ENCODE measurements around the gene PLA2G2C.
"Not testable (repeated sequence)": the region's sequence is repeated elsewhere in the genome, so short reads cannot be mapped to it uniquely, and the experiment has no call there.

Gene PLA2G2C

DNA sequence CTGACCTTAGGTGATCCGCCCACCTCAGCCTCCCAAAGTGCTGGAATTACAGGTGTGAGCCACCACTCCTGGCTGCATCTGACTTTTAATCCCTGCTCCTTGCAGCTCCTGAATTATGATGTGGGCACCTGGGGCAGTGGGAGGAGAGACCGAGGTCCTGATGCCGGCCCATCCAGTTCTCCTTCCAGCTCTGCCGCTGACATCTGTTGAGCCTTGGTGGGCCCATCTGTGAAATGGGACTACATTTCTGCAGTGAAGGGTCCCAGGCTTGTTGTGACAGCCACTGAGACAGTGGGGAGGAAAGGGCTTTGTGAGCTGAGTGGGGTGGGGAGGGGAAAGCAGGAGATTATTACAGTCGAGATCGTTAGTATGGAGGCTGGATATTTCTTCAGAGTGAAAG lies 35.3 kb downstream of the PLA2G2C start:
- no peak for DNase-seq

DNA sequence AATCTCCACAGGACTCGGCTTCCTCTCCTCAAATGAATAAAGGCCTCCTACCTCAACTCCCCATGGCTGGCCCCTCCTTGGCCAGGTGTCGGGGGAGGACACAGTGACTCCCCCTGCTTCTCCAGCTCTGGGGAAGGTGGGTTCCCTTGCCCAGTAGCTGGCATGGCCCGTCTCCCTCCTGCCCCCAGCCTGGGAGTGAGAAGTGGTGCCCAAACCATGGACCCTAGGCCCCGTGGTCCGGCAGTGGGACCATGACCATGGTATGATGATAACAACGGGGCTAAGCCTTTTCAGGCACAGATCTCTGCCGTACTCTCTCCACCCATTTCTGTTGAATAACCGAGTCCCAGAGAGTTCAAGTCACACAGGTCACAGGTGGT lies 36.0 kb downstream of the PLA2G2C start:
- DNase-seq: no peak

DNA sequence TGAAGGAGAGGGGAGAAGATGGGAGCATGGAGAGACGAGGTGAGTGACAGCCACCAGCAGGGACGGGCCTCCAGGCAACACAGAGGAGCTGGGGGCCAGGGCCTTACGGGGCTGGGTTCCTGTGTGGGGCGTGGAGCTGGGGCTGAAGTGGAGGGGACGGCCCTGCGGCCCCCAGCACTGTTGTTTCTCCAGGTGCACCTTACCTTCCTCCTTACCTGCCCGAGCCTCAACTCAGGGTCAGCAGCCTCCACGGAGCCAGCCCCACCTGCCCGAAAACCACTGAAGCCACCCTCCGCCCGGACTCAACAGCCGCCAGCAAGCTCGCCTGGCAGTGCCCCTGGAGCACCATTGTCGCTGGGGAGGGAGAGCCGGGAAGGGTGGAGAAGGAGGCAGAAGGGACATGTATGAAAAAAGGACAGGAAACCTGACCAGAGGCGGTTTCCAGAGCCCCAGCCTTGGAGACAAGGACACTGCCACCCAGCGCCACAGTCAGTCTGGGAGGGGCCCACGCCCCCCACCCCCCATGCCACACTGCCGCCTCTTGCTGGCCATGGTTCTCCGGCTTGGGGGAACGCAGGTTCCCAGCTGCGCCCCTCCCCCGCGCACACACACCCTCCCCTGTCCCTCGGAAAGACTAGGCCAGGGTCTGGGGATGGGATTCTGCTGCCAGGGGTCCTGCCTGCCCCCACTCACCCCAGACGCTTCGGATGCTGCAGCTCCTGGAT lies 36.6 kb downstream of the PLA2G2C start:
- DNase-seq: no peak

DNA sequence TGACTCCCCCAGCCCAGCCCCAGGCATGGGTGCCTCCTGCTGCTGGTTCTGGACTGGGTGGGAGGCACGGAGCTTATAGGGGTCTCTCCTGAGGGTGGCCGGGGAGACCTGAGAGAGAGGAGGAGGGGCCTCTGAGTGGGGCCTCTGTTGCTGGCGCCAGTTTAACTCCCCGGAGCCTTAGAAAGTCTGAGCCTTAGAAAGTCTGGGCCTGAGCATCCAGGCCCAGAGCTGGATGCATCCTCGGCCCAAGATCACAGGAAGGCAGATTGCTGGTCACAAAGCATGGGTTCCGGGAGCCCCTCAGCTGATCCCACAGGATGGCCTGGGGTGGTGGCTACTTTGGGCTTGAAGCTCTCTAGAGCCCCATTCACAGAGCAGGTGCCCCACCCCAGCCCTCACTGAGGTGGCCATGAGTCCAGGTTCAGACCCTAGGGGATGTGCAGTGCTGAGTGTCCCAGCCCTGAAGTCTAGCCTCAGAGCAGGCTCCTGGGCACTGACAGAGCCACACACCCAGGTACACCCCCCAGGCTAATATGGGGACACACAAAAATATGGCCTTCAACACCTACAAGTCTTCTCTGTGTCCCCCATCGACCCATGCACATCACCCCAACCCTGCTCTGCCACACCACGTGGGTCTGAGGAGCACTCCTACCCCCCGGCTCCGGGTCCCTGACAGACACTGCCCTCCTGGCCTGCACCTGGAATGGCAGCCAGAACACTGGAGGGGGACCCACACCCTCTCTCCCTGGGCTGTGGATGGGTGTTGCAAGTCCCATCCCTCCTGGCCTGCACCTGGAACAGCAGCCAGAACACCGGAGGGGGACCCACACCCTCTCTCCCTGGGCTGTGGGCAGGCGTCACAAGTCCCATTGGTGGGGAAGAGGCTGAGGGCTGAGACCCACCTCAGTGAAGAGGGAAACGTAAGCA lies 37.5 kb downstream of the PLA2G2C start:
- no peak for DNase-seq

DNA sequence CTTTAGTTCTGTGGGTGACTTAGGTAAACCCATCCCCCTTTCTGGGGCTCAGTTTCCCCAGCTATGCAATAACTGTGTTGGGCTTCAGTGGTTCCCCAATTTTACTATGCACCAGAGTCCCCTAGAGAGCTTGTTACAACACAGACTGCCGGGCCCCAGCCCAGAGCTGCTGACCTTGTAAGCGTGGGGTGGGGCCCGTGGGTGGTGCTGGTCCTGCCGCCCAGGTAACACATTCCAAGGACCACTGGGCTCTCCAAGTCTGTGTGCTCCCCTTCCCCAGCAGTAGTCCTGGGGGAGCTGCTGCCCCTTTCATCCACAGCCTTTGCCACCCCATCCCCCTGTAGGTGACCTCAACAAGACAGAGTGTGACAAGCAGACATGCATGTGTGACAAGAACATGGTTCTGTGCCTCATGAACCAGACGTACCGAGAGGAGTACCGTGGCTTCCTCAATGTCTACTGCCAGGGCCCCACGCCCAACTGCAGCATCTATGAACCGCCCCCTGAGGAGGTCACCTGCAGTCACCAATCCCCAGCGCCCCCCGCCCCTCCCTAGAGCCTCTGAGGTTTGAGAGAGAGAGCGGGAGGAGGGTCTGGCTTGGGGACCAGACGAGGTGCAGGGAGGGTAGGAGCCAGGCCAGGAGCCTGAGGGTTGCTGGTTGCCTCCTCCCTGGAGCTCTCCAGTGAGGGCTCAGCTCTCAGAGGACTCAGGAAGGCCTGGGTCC lies 38.3 kb downstream of the PLA2G2C start:
- no peak for DNase-seq

DNA sequence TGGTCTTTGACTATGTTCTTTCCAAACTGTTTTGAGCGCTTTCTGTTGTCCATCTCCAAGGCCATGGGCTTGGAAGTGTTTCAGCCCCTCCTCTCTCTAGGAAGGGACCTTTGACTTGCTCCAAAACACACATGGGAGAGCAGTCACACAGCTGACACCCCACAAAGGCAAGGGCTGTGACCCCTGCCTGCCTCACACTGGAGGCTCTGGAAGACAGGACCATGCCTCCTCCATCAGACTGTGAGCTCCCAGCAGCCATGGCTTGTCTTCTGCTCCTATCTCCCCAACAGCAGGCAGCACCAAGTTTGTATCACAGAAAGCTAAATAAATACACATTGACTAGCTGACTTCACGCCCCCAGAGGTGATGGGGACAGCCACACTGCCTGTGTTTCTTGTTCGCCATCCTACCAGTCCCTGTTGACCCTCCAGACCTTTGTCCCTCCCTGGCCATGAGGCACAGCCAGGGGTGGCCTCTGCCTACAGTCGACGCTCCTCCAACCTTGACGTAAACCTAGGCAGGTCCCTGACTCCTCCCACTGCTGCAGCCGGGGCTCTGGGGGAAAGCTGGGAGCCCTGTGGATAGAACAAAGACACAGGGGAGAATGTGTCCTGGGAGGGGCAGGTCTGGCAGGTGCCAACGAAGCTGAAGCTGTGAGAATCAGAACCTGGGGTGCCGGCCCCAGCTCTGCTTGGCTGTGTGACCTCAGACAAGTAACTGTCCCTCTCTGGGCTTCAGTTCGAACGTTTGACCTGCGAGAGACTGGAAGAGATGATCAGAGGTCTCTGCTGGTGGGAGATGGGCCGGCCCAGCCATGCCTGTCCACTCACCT lies 42.4 kb downstream of the PLA2G2C start:
- no peak for DNase-seq

DNA sequence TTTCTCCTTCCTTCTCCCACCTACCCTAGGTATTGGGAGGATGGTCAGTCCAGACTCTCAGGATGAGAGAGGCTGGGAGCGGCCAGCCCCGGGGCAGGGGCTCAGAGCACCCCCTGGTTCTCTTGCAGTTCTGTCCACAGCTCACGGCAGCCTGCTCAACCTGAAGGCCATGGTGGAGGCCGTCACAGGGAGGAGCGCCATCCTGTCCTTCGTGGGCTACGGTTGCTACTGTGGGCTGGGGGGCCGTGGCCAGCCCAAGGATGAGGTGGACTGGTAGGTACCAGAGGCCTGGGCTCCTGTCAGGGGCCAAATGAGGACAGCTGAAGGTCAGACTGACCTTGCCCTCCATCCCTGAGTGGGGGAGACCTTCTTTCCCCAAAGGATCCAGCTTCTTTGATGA lies 43.0 kb downstream of the PLA2G2C start:
- DNase-seq: no peak

DNA sequence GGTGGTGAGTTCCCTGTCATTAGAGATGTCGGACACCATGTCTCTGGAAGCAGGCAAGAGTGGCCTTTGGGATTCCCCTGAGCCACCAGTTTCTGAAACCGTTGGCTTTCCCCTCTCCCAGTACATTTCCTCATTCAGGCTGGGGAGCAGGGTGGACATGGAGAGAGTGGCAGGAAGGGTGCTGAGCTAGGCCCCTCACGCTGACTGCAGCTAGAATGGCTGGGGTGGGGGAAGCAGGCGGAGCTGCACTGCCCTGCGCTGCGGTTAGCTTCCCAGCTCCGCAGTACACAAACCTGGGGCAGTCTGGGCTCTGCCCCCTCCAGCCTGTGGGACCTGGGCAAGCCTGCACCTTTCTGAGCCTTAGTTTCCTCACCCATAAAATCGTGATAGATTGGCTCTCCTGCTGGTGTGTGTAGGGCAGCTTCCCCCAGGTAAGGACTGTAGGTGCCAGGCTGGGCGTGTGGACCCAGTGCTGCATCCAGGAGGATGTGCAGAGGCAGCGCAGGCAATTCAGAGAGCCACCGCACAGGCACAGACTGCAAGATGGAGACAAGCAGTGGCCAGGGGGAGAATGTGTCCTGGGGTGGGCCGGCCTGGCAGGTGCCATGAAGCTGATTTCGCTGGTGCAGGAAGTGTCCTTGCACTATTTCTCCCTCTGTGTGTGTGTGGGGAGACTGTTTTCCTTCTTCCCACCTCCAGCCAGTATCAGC lies 44.2 kb downstream of the PLA2G2C start:
- no peak for DNase-seq

DNA sequence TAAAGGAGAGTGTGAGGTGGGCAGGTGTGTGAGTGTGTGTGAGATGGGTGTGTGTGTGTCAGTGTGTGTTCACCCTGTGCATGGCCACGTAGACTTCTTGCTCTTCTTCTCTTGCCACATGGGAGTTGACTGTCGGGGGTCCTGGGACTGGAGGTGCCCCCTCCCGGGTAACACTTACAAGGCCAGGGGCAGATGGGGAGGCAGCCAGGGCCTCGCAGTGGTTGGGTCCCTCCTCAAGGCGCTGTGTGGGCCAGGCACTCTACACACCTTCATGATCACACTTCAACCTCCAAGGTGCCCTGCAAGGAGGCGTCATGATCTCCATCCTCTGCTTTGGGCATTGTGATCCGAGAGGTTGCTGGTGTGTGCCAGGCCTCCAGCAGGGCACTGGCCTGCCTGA lies 44.9 kb downstream of the PLA2G2C start:
- DNase-seq: no peak

DNA sequence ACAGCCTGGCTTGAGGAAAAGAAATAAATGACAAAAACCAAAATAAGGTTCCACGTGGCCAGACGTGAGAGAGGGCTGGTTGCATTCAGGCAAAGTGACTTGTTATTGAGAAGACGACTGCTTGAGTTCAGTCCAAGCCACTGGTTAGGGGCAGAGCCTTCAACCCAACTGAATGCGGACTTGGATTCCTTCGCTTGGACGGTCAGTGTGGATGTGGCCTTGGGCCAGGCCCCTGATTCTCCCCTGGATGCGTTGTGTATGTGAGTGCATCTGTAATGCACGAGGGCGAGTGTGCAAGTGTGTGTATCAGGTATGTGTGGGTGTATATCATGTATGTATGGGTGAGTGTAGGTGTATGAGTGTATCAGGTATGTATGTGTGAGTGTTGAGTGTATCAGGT lies 45.3 kb downstream of the PLA2G2C start:
- DNase-seq: no peak

DNA sequence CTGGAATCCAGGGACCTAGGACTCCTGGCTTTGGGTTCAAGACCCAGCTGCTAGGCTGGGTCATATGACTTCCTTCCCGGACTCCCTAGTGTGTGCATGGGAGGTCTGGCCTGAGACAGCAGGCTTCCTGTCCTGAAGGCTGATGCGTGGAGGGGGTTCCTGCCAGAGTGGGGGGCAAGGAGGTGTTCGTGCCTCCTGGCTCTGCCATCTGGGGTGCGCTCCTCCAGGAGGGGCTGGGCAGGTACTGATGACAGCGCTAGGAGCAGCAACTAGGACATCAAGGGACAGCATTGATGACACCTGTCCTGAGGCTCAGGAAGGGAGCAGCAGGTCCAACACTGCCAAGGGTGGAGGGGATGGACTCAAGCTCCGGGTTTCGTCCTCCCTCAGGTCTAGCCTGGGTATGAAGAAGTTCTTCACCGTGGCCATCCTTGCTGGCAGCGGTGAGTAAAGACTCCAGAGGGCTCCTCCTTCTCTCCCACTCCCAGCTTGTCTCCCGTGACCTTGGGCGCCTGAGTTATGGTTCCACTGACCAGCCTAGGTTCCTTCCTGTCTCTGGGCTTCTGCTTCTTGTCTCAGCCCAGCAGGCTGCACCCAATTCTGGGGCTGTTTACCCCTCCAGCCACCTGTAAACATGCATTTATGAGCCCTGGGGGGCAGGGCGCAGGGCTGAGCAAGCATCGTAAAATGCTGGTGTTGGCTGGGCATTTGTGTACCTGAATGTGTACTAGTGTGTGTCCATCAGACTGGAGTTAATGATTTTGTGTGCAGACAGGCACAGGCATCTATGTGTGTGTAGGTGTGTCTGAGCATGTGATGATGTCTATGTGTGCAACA lies 46.3 kb downstream of the PLA2G2C start:
- no peak for DNase-seq

DNA sequence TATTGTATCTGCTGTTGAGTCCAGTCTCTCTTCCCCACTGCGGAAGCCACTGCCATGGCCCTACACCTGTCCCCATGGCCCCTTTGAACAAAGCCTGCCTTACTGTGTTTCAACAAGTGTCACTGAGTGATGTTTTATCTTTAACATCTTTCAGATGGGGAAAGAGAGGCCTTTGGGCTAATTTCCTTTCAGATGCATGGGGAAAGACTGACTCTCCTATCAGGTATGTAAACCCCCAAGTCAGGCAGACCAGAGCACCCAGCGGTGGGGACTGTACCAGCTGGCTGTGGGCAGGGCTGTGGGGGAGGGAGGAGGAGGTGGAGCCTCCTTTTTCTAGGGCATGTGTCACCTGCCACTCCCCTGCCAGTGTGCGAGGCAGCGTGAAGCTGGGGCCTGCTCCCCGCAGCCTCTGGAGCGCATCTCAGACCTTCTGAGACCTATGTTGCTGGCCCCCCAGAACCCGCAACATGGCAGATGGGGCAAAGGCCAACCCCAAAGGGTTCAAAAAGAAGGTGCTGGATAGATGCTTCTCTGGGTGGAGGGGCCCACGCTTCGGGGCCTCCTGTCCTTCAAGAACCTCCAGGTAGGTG lies 47.3 kb downstream of the PLA2G2C start, which contains the start of gene PLA2G2F:
Gene PLA2G2F (plus strand): TSS at position 363 of the 590 bp plus-strand sequence. CDS start 105 bp downstream, at position 468.
- no peak for DNase-seq

DNA sequence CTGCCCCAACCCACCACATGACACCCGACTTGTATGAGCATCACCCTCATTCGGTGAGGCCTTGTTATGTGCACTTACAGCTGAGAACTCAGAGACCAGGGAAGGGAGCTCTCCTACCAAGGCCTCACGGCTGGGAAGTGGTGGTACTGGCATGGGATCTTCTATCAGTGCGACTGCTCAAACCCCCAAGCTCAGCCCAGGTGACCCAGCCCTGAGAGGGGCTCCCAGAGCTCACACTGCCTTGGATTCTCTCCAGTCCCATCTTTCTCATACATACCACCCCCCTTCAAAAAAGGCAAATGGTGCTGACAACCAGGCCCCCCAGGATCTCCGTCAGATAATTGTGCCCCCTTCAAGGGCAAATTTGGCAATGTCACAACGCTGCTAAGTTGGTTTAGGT lies 48.0 kb downstream of the PLA2G2C start:
- no peak for DNase-seq

DNA sequence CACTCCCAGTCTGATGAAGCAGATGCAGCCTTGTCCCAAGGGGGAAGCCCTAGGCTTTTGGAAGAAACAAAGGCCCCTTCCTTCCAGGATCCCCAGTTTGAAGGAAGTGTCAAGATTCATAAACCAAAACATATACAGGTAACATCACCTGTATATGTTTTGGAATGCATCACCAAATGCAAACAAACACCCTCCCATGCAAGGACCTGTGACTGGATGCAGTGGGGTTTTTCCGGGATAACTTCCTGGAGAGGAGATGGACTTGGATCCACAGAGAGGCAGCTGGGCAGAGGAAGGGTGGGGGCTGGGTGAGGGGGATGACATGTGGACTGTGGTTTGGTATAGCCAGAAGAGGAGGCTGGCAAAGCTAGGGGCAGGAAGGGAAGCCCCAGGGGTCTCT lies 48.7 kb downstream of the PLA2G2C start:
- no peak for DNase-seq

DNA sequence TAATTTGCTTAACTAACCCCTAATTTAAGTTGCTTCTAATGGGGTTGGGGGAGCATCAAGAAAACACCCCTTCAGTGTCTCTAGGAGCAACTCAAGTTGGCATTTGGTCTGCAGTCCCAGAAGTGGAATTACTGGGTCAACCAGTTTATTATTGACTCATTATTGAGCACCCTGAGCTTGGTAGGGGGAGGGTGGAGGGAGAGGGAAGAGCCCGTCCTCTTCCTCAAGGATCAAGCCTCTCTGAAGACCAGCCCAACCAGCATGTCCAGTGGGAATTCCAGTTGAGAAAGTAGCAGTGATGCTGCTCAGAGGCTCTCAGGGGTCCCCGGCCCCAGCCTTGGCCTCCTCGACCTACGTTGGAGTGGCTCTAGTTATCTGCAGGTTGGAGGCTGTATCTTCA lies 49.3 kb downstream of the PLA2G2C start:
- DNase-seq: no peak

DNA sequence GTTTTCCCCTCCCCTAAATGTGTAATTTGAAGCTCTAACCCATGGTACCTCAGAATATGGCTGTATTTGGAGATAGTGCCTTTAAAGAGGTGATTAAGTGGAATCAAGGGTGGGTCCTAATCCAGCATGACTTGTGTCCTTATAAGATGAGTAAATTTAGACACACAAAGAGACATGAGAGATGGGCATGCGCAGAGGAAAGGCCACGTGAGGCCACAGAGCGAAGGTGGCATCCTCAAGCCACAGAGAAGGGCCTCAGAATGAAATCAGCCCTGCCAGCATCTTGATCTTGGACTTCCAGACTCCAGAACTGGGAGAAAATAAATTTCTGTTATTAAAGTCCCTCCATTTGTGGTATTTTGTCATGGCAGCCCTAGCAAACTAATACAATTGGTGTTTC lies 50.1 kb downstream of the PLA2G2C start:
- DNase-seq: no peak

DNA sequence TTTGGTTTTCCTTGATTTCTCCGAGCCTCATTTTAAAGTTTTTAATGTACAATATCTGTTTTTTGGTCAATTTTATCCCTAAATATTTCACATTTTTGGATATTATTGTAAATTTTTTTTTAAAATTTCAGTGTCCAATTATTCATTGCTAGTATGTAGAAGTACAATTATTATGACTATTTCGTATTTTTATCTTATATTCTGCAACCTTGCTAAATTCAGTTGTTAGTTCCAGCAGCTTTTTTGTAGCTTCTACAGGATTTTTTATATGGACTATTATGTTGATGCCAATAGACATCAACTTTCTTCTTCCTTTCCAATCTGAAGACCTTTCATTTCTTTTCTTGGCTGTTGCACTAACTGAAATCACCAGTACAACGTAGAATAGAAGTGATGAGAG lies 51.3 kb downstream of the PLA2G2C start:
- no peak for DNase-seq

DNA sequence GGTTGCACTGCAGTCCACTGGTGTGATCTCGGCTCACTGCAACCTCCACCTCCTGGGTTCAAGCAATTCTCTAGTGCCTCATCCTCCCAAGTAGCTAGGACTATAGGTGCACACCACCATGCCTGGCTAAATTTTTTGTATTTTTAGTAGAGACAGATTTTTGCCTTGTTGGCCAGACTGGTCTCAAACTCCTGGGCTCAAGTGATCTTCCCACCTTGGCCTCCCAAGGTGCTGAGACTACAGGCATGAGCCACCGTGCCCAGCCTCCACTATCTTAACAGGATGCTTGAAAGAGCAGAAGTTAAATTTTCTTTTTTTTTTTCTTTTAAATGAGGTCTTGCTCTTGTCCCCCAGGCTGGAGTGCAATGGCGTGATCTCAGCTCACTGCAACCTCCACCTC lies 55.8 kb downstream of the PLA2G2C start:
- DNase-seq: not testable (repeated sequence)

DNA sequence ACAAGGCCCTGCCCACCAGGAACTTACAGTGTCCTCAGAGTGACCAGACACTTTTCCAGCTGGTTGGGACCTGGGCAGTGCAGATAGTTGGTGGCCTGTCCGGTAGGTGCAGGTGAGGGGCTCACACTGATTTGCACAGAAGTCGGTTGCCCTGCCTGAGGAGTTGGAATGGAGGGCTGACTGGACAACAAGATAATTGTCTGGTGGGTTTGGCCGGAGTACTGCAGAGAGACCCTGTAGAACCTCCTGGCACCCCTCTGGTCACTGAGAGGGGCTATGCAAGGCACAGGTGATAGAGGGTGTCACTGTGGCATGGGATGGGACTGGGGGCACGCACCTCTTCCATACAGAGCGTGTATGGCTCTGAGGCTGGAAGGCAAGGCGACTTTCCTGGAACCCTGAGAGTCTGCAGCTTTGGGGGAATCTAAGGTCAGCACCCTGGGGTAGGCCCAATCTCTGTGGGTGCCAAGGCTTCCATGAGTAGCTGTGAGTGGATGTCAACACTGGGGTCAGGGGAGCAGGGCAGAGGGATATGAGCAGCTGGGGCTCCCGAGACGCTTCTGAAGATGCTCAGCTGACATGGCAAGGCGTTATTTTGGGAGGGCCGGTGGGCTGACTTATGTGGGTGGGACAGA lies 59.4 kb downstream of the PLA2G2C start:
- DNase-seq: no peak

All from SW 1271 (cell line).